Measurements from ENCODE around the gene IQCB1.
"Not testable (repeated sequence)": the region's sequence is repeated elsewhere in the genome, so short reads cannot be mapped to it uniquely, and the experiment has no call there.

IQCB1 gene

DNA sequence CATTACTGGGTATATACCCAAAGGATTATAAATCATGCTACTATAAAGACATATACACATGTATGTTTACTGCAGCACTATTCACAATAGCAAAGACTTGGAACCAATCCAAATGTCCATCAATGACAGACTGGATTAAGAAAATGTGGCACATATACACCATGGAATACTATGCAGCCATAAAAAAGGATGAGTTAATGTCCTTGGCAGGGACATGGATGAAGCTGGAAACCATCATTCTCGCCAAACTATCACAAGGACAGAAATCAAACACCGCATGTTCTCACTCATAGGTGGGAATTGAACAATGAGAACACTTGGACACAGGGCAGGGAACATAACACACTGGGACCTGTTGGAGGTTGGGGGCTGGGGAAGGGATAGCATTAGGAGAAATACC lies 91.8 kb downstream of the IQCB1 start:
- DNase-seq = not testable (repeated sequence)

DNA sequence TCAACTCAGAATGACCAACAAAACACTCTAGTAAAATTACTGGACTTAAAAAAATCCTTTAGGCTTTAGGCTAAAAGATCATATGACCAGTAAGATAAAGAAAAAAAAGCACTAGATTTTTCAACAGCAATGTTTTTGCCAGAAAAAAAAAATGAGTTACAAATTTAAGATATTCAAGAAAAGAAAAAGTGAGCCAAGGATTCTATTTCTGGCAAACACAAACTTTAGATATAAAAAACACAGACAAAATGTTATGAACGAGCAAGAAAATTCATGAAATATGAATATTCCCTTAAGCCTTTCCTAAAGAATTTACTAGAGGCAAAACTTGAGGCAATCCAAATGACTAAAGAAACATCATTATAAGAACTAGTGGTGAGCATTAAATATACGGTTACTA lies 94.0 kb downstream of the IQCB1 start:
- no peak for DNase-seq

DNA sequence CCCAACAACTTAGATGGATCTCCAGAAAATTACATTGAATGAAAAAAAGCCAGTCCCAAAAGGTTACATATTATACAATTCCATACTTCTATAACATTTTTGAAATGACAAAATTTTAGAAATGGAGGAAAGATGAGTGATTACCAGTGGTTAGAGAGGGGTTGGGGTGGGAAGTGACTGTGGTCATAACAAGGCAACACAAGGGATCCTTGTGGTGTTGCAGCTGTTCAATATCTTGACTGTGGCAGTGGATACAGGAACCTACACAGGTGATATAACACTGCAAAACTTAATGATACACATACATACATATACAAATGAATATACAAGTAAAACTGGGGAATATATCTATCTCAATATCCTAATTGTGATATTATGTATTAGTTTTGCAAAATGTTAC lies 95.0 kb downstream of the IQCB1 start:
- DNase-seq = no peak

DNA sequence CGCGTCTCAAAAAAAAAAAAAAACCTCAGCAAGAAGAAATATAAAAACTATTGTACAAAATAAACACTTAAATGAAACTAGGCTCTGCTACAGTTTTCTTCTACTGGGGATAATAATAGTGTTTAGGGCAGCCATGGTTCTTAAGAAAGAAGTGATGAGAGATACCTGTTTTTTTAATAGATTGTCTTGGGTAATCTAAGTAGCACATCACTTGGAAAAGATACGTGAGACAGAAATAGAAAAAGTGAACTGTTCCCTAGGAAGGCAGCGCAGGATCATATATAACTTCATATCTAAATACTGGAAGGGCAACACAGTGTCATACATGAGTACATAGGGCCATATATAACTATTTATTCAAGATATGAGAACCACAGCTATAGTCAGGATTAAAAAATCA lies 97.2 kb downstream of the IQCB1 start:
- DNase-seq = no peak

DNA sequence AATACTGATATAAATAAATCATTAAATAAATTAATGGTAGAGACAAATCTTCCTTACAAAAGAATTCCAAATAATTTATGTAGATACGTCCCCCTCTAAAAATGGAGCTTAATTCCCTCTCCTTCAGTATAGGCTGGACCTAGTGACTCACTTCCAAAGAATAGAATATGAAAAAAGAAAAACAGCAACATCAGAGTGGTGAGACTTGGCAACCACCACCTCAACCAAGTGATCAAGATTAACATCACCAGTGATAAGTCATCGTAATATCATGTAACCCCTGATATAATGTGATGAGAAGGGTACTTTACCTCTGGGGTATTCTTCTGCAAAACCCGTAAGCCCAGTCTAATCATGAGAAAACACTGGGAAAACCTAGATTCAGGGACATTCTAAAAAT lies 98.7 kb downstream of the IQCB1 start:
- no peak for DNase-seq

DNA sequence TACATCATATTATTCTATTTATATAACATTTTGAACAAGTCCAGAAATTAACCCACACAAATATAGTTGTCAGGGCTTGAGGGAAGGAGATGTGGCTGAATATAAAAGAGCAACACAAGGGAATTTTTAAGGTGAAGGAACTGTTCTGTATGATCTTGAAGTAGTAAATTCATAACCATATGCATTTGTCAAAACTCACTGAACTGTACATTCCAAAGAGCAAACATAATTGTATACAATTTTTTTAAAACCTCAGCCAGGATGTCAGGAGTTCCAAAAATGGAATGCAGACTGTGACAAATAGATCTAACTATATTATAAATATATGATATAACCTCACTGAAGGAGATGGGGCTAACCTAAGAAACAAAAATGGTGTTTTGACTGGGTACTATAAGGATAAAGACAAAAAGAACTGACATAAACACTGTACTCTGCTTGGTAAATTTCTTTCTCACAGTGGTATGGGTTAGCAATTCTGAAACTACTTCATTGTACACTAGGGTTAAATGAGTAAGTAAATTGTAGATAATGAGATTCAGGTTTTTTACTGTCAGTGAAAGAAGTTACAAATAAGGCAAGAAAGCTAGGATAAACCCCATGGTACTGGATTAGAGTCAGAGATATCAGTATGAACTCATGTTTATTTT lies 99.7 kb downstream of the IQCB1 start:
- DNase-seq = no peak

DNA sequence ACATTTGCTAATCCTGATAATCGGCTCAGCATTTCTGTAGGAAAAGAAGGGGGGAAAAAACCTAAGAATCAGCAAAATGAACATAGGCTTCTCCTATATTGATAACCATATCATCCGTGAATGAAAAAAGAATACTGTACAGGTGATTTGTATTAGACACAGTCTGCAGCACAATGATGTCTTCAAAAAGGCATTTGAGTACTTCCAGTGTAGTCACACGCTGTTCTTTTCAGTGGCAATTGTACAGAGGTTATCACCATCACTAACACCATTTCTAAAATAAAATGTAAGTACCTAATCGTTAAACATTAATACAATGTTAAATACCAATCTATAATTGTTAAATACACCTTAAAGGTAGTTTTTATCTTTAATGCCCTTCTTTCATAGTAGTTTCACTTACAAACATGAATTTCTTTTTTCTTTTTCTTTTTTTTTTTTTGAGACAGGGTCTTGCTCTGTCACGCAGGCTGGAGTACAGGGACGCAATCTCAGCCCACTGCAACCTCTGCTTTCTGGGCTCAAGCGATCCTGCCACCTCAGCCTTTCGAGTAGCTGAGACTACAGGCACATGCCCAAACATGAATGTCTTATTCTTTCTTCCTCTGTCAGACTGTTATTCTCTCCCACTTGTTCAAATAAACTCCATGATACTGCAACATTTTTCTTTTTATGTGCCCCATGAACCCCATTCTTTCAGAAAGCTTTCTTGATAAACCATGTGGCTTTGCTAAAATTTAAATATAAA lies 103.7 kb downstream of the IQCB1 start:
- no peak for DNase-seq

DNA sequence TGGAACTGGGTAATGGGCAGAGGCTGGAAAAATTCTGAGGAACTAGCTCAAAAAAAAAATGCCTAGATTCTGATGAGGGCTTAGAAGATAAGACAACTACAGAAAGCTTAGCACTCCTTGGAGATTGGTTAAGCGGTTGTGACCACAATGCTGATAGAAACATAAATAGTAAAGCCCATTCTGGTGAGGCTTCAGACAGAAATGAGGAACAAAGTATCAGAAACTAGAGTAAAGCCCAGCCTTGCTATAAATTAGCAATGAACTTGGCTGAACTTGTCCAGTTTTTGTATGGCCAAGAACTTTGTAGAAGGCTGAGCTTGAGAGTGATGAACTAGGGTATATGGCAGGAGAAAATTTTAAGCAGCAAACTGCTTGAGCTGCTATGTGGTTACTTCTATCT lies 110.7 kb downstream of the IQCB1 start:
- no peak for DNase-seq

DNA sequence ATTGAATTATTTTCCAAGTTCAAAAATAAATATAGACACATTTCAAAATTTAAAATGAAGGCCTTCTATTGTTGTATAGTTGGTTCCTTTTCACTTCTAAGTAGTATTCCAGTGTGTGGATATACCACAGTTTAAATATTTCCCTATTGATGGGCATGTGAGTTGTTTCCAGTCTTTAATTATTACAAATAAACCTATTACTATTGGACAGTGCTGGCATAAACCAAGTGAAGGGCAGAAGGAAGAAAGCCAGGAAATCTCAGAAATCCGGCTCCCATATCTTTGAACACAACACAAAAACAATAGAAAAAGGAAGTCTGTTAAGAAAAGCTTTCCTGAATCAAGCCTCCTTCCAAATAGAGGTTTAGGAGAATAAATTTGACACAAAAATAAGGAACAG lies 111.4 kb downstream of the IQCB1 start:
- DNase-seq = no peak

DNA sequence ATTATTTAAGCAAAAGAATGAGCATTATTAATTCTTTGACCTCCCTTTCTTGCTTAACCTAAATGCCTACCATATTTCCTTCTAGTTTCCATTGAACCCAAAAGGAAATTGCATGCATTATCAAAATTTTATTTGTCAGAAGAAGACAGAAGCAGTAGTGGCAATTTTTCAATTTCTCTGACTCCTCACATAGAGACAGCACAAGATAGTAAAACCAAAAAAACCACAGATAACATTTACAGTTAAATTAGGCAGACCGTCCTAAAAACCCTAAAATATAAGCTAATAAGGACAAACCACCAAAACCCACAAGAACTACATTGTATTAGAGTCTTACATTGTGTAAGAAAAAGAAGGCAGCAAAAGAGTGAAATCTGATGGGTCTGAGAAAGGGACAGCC lies 112.4 kb downstream of the IQCB1 start:
- no peak for DNase-seq

DNA sequence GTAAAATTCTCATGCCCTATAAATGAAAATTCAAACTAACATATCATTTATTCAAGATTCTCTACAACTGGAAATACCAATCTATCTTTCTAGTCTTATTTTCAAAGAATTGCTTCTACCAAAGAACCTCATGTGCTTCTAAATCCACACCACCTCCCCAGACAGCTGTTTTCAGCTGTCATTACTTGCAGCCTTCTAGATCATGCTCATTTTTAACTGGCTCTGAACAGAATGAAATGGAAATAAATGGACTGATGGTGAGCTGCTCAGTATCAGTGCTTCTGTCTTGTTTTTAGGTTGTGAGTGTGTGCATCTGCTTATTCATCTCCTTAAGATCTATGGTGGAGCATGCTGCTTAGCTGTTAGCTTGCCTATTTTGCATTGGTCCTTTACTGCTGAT lies 114.7 kb downstream of the IQCB1 start:
- DNase-seq = no peak
